Activated naive CD8-positive, alpha-beta T cell treated with anti-CD3 and anti-CD28 coated beads, Interleukin-2, amount 50 U/mL, for 16 hours (primary cell): ENCODE data around the gene TUT1.

Source experiments
- DNase-seq: peaks from one replicate; pipeline ENCODE4 v3.0.0-alpha.2; 2020; ENCODE audit warnings: low read depth, low spot score

TUT1 gene

DNA sequence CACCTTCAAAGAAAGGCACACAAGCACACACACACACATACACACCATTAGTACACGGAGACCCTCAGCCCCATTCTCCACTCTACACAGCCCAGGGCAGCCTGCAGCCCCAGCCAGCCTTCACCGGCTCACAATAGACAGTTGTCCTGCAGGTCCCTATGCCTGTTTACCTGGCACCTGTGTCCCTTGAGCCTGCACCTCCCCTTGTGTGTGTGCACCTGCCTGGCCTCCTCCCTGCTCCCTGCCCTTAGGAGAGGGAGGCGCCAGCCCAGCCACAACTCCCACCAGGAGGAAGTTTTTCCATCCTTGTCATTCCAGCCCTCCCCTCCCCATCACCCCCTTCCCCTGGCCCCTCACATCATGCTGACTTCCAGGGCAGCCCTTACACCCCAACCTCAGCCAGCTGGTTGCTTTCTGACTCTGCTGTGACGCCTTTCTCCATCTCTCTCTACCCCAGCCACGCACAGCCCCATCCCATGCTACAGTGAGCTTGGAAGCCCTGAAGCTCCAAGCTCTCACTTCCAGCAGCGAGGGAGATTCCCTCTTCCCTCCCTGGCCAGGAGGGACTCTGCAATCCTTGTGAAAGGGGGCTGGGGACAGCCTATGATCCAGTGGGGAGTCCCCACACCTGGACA lies 49.1 kb downstream of the TUT1 start:
- no peak for DNase-seq

DNA sequence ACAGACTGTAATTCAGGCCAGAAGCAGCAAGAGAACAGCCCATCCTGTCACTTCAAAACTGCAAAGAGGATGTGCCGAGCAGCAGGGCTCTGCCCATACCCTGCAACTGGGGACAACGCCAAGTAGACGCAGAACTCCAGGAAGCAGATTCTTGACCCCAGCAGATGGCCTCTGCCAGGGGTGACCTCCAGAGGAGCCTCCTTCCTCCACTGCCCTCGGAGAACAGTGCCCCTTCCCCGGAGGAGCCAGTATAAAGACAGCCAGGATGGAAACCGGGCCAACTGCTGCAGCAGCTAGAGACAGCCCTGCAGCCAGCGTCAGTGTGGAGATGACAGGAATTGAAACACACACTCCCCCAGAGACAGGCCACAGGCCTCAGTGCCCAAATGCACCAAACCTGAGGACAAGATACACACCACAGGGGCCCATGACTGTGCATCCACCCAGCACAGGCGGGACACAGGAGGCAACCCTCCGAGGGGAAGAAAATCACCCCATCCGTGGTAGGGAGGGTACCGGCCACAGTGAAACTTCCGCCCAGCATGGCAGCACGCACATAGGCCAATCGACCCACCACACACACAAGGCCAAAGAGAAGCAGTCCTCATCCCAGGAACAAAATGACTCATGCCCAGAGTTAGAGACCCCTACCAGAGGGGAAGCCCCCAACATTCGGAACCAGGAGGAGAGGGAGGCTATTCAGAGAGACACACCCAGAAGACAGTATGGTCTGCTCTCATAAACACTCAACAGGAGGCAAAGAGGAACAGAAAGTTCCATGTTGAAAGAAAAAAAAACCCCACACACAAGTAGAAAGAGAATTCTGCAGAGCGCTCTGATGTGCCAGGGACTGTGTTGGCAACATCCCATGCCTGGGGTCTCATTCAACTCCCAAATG lies 50.3 kb downstream of the TUT1 start:
- DNase-seq = no peak

DNA sequence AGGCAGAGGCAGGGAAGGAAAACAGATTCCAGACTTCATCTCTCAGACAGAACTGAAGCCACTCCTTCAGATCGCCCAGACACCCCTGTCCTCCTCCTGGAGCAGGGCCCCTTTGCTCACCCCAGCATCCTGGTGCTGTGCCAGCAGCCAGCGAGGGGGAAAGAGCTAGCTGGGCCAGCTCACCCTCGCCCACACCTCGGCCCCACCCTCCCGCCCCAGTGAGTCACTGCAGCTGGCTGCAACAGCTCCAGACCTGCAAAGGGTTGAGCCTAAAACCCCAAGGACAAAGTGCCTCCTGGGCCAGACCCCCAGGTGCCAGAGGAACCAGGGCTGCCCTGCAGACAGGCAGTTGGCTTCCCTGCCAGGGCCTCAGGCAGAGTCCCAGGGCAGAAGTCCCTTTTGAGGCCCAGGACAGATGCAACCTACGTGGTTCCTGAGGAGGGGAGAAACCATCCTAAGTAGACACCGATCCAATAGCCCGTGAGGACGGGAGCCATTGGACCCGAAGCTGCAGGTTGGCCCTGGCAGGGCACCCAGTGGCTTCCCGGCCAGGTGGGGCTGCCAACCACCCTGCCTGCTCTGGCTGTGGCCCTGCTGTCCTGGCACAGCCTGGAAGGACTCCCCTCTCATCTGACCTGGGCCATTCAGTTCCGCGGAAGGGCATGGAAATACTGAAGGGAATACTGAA lies 51.9 kb downstream of the TUT1 start:
- DNase-seq = no peak

DNA sequence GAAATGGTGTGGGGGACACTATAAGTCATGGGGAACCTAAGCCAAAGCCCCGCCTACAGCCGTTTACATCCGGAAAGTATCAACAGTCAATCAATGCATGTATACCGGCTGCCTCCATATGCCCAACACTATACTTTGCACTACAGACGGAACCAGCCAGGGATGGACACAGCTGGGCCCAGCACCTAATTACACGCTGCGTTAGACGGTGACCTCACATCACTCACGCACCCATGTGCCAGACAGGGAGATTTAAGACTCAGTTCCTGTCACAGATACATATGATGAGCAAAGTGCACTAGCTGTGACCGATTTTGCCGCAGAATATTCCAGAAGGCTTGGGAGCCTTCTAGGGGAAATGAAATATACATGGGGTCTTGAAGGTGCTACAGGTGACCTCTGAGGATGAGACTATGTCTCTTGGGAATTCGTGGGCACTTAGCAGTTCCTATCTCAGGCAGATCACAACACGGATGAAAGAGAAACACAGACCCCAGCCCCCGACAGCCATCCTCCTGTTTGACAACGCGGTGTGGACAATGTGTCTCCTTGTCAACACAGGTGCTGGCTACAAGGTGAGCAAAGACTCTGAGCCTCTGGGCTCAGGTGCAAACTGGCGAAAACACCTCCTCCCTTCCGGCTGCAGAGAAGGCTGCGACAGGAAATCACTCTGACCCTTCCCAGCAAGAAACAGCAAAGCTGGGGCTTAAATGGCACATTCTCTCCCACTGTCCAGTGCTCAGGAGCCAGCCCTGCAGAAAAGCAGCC lies 52.7 kb downstream of the TUT1 start:
- DNase-seq = no peak

DNA sequence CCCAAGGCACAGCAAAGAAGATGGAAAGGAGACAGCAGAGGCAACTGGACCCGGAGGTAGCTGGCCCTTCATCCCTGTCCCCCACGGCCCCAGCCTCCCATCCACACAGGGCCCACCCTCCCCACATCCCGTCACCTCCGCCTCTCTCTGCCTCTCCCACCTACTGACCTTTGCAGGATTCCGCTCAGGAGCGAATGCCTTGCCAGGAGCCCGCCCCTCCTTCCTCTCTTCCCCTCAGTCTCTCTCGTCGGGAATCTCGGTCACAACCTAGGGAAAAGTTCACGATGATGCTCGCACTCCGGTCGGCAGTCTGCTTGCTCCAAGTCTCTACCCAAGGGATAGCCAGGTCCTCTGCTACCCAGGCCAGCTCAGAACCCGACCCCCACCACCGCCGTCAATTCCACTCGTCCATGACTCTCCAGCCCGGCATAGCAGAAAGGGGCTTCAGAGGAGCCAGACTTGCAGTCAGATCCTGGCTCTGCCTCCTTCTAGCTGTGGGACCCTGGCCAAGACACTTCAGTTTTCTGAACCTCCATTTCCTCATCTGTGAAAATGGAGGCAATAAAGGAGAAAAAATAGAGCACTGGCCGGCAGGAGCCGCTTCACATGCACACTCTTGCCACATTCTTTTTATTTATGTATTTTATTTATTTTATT lies 54.9 kb downstream of the TUT1 start:
- no peak for DNase-seq

DNA sequence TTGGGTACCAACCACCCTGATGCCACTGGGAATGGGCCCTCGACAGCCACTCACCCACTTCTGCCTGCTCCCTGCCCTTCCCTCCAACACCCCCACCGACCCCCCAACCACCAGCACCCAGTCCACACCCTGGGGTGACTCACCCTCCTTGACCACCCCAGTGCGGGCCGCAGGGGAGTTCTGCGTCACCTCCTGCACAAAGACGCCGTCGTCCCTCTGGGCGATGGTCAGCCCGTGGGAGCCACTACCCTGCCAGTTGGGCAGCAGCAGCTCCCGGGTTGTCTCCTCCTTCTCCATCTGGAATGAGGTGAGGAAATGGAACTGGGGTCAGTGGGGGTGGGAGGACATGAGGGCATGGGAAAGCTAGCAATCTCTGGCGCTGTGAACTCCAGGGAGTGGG lies 55.5 kb downstream of the TUT1 start:
- no peak for DNase-seq

DNA sequence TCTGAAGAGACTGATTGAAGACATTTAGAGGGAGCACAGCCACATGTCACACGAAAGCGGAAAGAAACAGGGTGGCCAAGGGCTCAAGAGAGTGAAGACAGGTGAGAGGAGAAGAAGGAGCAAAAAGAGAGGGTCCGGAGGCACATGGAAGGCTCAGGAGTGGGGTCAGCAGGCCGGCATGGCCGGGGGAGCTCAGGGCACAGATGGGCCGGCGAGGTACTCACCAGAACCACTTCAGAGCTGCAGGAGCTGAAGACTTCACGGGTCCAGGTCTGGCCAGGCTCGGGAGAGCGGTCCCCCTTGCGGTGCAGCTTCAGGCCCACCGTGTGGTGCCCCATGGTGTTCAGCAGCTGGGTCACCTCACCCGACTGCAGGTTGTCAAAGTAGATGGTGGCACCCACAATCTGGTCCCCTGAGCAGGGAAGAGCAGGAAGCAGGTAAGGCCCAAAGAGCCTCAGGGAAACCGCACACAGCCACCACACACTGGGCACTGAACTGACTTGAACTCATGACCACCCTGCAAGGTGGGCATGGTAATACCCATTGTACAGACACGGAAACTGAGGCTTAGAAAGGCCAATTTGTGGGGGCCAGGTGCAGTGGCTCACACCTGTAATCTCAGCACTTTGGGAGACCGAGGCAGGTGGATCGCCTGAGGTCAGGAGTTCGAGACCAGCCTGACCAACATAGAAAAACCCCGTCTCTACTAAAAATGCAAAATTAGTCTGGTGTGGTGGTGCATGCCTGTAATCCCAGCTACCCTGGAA lies 56.4 kb downstream of the TUT1 start:
- DNase-seq = no peak

DNA sequence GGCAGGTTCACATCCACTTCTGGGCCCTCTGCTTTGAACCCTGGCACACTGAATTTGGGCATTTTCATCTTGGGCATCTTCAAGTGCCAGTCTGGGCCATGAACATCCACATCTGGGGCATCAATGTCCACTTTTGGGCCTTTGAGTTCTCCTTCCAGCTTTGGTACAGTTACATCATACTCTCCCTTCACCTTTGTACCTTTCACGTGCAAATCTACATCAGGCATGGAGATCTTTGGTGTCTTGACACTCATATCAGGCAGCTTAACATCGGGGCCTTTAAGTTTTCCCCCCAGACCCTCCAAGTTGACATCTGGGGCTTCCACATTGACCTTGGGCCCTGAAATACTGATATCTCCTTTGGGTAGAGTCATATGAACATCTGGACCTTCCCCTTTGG lies 59.2 kb downstream of the TUT1 start:
- DNase-seq = no peak
